Measurements from ENCODE around the gene CLECL1. TPM values are rescaled to one million over a fixed set of nuclear protein-coding genes. Genes with fewer than 3 reads are reported as not detected.

The CLECL1 gene
- total RNA-seq, 6 donors from 2014 or later: 0.98 to 33.5 (median 1.0) TPM; not detected in 3

GRCh38 chr12:9701380-9702154 lies 31.3 kb downstream of the CLECL1 start:
- no peak overlapping the region for H3K4me3 ChIP-seq
- no peaks in the 10 kb centered on the region for H3K36me3 ChIP-seq
- H3K9me3 ChIP-seq: peaks cover 0 to 9% (median 0%) of the 10 kb centered on the region in 4 donors
- ATAC-seq (ENCODE audit: low FRiP score in 2 of 2): no peak
- H3K27me3 ChIP-seq: no peaks in the 10 kb centered on the region
- TF ChIP-seq EP300 (IDR thresholded peaks at IDR 0.05) (no peak), POLR2AphosphoS5 (IDR thresholded peaks at IDR 0.05) (no peak), CTCF (IDR thresholded peaks at IDR 0.05) (no peak), POLR2A (IDR thresholded peaks at IDR 0.05) (no peak)
- no peak for DNase-seq
- 87 to 95% methylated on average over 1 of the region's 1 CpG for WGBS, 2 donors
- H3K4me1 ChIP-seq: peaks cover 9 to 16% (median 14%) of the 10 kb centered on the region in 4 donors
- no peak overlapping the region for H3K27ac ChIP-seq

DNA sequence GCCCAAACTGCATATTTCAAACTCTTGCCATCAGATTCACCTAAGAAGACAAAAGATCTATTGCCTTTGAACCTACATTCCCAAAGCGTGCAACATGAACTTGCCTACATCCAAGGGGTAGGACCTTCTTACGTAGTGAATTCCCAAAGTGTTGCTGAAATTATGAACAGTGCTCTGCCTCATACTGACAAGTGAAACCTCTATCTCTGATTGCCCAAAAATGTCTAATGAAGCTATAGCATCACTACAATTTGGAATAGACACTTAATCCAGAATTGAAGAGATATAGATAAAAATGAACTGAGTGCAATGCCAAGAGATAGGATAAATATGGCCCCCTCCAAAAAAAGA lies 32.3 kb downstream of the CLECL1 start:
- peaks cover 0 to 1% (median 0%) of the 10 kb centered on the region in 4 donors for H3K36me3 ChIP-seq
- no peak for ATAC-seq (ENCODE audit: low FRiP score in 2 of 2)
- no peak overlapping the region for H3K27ac ChIP-seq
- no peak overlapping the region for H3K4me3 ChIP-seq
- peaks cover 9 to 16% (median 14%) of the 10 kb centered on the region in 4 donors for H3K4me1 ChIP-seq
- WGBS, 2 donors: 83 to 100% methylated on average over 2 of the region's 2 CpGs
- peaks cover 0 to 11% (median 0%) of the 10 kb centered on the region in 4 donors for H3K9me3 ChIP-seq
- TF ChIP-seq POLR2A (IDR thresholded peaks at IDR 0.05) (no peak), POLR2AphosphoS5 (IDR thresholded peaks at IDR 0.05) (no peak), EP300 (IDR thresholded peaks at IDR 0.05) (no peak), CTCF (IDR thresholded peaks at IDR 0.05) (no peak)
- no peaks in the 10 kb centered on the region for H3K27me3 ChIP-seq
- no peak for DNase-seq

GRCh38 chr12:9699898-9700605 lies 32.8 kb downstream of the CLECL1 start:
- H3K27ac ChIP-seq: no peak overlapping the region
- DNase-seq: no peak
- ATAC-seq (ENCODE audit: low FRiP score in 2 of 2): no peak
- no peaks in the 10 kb centered on the region for H3K27me3 ChIP-seq
- 50 to 53% methylated on average over 2 of the region's 2 CpGs for WGBS, 2 donors
- no peak overlapping the region for H3K4me3 ChIP-seq
- H3K4me1 ChIP-seq: peaks cover 9 to 16% (median 14%) of the 10 kb centered on the region in 4 donors
- TF ChIP-seq POLR2A (IDR thresholded peaks at IDR 0.05) (no peak), CTCF (IDR thresholded peaks at IDR 0.05) (no peak), EP300 (IDR thresholded peaks at IDR 0.05) (no peak), POLR2AphosphoS5 (IDR thresholded peaks at IDR 0.05) (no peak)
- peaks cover 0 to 11% (median 0%) of the 10 kb centered on the region in 4 donors for H3K9me3 ChIP-seq
- peaks cover 0 to 6% (median 2%) of the 10 kb centered on the region in 4 donors for H3K36me3 ChIP-seq

- WGBS, 2 donors: 60 to 62% methylated on average over 1 of the region's 1 CpG
- TF ChIP-seq EP300 (IDR thresholded peaks at IDR 0.05): no peak
- TF ChIP-seq CTCF (IDR thresholded peaks at IDR 0.05): no peak
- no peak for TF ChIP-seq POLR2A (IDR thresholded peaks at IDR 0.05)
- TF ChIP-seq POLR2AphosphoS5 (IDR thresholded peaks at IDR 0.05): no peak
- DNase-seq (no peak), ATAC-seq (ENCODE audit: low FRiP score in 2 of 2) (no peak)
- H3K4me3 ChIP-seq: no peak overlapping the region
- peaks cover 0 to 11% (median 0%) of the 10 kb centered on the region in 4 donors for H3K9me3 ChIP-seq
- H3K36me3 ChIP-seq: peaks cover 0 to 7% (median 5%) of the 10 kb centered on the region in 4 donors
- H3K27me3 ChIP-seq: no peaks in the 10 kb centered on the region
- H3K27ac ChIP-seq: no peak overlapping the region
- peaks cover 9 to 16% (median 14%) of the 10 kb centered on the region in 4 donors for H3K4me1 ChIP-seq
Observed at GRCh38 chr12:9699269-9699897, 33.5 kb downstream of the CLECL1 start.

Data from upper lobe of left lung (tissue), 6 donors.